KOPT-K1 (cell line): ENCODE measurements around the gene HIBCH.
A peak's percentile ranks its signal among the peaks of the same experiment; 100 is the strongest.
"Not testable (repeated sequence)": the region's sequence is repeated elsewhere in the genome, so short reads cannot be mapped to it uniquely, and the experiment has no call there.

ENCODE experiments used
- H3K27ac ChIP-seq: fragments of 200-600 bp; sonication (generic); 2 replicates; pipeline ENCODE4 v1.5.1; 2016; ENCODE audit warnings: antibody characterized with exemption, mild to moderate bottlenecking, low read depth, low read length; ENCODE audit not compliant: poor library complexity, severe bottlenecking
- H3K36me3 ChIP-seq: fragments of 200-600 bp; sonication (generic); 2 replicates; pipeline ENCODE4 v1.5.1; 2017; ENCODE audit warnings: antibody characterized with exemption, mild to moderate bottlenecking, low read length, moderate library complexity; ENCODE audit not compliant: insufficient read depth
- H3K9me3 ChIP-seq: fragments of 200-600 bp; sonication (generic); 2 replicates; pipeline ENCODE4 v1.5.1; 2017; ENCODE audit warnings: antibody characterized with exemption, low read length, mild to moderate bottlenecking; ENCODE audit not compliant: insufficient read depth, poor library complexity, severe bottlenecking

HIBCH gene

DNA sequence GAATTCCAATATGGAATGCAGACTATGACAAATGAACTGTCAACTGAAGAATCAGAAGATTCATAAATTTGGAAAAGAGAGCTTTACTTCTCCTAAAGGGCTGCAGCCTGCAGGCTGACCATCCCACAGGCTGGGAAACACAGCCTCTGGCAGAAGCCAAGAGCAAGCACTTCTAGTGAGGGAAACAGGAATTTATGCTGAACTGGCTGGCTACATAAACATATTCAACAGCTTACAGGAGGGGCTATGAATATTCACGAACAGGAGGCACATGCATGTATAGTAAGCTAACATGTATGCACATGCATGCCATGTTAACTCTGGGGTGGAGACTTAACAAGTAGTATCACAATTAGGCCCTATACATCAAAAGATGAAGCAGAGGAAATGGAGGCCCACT lies 17.6 kb downstream of the HIBCH start:
- Histone ChIP-seq H3K9me3 (peaks cover 7% of the 10 kb centered on the region), H3K27ac (no peak overlapping the region), H3K36me3 (peaks cover 21% of the 10 kb centered on the region; the same call in 1 of the 2 replicates)

DNA sequence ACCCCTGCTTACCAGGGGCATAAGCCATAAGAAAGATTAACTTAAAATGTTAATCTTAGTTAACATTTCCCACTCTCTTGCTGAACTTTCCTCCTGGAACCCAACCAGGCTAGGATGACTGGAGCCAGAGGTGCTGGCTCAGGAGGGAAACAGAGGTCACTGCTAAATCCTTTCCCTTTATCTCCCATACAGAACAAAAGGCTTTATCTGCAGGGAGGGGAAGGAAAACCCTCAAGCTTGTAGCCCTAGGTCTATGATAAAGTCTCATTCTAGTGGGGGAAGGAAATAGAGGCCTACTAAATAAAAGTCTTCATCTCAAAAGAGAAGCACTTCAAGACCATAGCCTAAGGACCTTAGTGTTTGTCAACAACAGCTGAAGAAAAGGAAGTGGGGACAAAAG lies 18.6 kb downstream of the HIBCH start:
- Histone ChIP-seq H3K9me3 (peaks cover 7% of the 10 kb centered on the region), H3K36me3 (peaks cover 20% of the 10 kb centered on the region), H3K27ac (no peak overlapping the region)

DNA sequence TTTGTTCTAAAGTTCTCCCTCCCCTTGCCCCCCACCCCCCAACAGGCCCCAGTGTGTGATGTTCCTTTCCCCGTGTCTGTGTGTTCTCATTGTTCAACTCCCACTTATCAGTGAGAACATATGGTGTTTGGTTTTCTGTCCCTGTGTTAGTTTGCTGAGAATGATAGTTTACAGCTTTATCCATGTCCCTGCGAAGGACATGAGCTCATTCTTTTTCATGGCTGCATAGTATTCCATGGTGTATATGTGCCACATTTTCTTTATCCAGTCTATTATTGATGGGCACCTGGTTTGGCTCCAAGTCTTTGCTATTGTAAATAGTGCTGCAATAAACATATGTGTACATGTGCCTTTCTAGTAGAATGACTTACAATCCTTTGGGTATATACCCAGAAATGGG lies 21.7 kb downstream of the HIBCH start:
- not testable (repeated sequence) for H3K27ac ChIP-seq, H3K9me3 ChIP-seq
- H3K36me3 ChIP-seq: peaks cover 40% of the 10 kb centered on the region

DNA sequence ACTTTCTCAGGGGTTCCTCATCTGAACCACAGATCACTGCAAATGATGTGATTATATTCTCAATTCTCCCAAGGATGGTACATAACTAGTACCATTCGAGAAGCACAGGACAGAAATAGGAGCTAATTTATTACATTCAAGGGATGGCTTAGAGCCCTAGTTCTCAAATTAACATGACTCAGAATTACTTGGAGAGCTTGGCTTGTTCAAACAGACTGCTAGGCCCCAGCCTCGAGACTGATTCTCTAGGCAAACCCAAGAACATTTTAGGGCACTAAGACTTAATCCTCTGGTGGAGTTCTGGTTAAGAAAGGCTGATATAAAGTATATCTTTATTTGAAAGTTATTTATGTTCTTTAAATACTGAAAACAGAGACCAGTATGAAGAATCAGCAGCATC lies 35.8 kb downstream of the HIBCH start:
- peaks cover 62% of the 10 kb centered on the region for H3K36me3 ChIP-seq
- H3K9me3 ChIP-seq: no peaks in the 10 kb centered on the region
- H3K27ac ChIP-seq: no peak overlapping the region

DNA sequence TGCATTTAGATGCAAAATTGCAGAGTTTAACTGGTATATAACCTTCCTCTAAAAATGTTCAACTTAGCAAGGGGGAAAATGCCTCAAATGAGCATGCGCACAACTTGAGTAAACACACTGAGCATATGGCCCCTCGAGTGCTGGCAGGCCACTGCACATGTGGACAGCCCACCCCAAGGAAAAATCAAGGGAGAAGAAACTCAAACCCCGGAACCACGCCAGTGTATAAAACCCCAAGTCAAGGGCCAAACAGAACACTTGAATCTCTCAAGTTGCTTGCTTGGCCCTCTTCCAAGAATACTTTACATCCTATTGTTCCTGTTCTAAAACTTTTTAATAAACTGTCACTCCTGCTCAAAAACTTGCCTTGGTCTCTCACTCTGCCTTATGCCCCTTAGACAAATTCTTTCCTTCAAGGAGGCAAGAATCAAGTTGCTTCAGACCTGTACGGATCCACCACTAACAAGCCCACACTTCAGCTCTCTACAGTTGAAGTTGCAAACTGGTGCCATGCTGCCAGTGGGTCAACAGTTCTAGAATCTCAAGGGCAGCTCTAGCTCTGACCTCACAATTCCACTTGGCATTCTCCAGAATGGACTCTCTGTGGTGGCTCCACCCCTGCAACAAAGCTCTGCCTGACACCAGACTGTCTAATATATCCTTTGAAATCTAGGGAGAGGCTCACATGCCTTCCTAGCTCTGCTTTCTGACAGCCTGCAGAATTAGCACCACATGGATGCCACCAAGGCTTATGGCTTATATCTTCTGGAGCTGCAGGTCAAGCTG lies 38.9 kb downstream of the HIBCH start:
- no peak overlapping the region for H3K27ac ChIP-seq
- no peaks in the 10 kb centered on the region for H3K9me3 ChIP-seq
- peaks cover 33% of the 10 kb centered on the region for H3K36me3 ChIP-seq

DNA sequence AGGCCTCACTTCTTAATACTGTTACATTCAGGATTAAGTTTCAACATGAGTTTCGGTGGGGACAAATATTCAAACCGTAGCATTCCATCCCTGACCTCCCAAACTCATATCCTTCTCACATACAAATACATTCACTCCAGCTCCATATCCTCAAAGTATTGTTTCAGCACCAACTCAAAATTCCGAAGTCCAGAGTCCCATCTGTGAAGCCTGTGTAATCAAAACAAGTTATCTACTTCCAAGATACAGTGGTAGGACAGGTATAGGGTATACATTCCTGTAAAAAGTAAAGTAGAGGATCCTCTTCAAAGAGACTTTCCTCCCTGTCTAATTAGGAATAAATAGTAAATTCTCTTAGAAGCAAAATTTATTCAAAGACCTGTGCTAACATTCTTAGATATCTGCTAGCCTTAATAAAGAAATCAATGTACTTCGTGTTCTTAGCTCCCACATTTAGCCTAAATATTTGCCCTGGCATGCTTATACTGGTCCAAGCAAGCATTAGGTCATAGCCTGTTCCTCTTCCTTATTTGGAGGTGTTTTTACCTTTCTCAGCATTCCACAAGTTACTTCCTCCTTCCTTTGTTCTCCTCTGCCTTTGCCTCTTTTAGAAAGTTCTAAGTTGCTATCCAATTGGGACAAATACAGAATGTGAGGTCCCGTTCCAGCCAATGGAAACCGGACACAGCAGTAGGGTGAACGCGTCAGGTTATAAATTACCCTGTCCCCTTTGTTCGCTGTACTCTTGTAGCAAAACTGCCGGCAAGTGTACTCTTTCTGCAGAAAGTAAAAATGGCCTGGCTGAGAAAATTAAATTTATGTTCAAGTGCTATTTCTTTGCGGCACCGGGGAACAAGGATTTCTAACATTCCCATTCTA lies 40.1 kb downstream of the HIBCH start:
- not testable (repeated sequence) for H3K9me3 ChIP-seq, H3K27ac ChIP-seq
- H3K36me3 ChIP-seq: peaks cover 24% of the 10 kb centered on the region

DNA sequence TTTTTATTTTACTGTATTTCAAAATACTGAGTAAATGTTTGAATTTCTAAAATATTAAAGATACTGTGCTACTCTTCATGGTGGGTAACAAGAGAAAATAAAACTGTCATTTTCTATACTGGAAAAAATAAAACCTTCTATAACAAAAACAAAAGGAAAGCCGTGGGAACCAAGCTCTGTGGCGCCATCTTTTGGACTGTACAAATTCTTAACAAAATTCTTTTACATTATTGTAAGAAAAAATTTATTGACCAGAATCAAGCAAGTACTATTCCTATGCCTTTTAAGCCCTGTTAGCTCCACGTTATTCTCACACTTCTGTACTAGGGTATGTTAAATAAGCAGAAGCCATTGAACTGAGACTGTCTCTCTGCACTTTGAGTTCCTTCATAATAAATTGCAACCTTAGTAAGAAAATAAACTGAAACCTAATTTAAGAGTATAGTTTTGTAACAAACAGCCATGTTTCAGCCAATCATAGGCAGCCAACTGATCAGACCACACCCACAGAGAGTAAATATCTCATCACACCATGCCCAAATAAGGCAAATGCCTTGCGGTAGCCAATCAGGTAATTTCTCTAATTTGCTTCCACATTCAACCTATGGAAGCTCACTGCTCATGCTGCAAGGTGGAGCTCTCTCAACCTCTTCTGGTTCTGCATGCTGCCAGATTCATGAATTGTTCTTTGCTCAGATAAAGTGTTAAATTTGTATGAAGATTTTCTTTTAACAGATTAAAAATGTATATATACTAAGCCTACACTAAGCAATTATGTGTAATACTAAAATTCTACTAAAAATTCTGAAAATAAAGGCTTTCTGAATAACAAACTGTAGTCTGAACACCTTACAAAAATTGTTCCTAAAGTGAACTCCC lies 42.2 kb downstream of the HIBCH start:
- peak overlapping the region; percentile 33 for H3K27ac ChIP-seq
- H3K36me3 ChIP-seq: peaks cover 12% of the 10 kb centered on the region; the same call in 1 of the 2 replicates
- H3K9me3 ChIP-seq: no peaks in the 10 kb centered on the region

DNA sequence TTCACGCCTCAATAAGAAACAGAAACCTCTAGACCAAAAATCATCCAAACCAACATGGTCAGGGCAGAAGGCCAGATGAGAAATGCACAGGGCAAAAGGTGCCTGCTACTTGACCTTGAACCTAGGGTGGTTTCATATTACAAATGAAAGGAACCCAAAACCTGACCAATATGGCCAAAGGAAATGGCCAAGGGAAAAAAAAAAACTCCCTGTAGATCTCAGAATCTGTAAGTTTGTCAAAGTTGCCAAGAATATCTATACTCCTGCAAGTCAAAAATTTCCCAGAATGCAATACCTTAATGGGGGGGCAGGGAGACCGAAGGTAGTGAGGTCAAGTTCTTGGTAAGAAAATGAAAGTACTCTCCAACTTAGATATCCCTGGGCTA lies 47.2 kb downstream of the HIBCH start:
- Histone ChIP-seq H3K9me3 (no peaks in the 10 kb centered on the region), H3K36me3 (0 out of 2 replicates have a peak, but pooled peaks cover 4% of the 10 kb centered on the region), H3K27ac (no peak overlapping the region)

DNA sequence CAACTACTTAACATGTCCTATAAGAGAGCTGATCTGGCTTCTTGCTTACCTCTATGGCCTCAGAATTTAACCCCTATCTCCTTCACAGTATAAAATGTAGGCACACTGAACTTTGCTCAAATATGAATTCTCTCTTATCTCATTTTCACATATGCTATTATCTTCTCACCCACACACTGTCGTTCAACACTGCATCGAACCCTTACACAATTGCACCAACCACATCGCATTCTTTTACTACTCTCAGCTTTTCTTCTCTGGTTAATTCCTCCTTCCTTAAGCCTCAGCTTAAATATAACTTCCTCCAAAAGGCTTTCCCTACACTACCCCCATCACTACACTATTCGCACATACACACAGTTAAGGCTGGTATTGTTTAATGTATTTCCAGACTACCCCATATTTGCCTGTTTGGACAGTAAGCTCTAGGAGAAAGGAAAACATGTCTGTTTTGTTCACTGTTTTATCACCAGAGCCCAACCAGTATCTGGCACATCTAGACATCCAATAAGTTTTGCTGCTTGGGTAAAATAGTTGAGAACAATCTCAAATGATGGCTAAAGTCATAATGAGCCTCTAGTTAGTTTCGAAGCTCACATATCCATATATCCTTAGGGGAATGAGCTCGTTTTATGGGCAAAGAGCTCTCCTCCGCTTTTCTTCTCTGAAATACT lies 47.7 kb downstream of the HIBCH start:
- Histone ChIP-seq H3K27ac (no peak overlapping the region), H3K36me3 (peaks cover 9% of the 10 kb centered on the region; the same call in 1 of the 2 replicates), H3K9me3 (no peaks in the 10 kb centered on the region)

DNA sequence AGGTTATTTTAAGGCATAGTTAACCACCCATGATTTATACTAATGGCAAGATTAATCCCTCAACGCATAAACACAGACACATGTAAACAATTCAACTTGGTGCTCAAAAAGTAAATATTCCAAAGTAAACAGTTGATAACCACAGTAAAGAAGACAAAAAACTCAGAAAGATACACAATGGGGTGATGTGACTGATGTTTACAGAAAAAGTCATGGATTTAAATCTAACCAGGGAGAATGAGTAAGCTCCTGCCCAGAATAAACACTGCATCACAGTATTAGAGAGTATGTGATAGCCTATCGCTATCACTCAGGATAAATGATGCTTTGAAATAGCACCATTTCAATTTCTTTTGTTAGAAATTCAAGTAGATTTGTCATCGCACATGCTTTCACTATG lies 49.3 kb downstream of the HIBCH start:
- peaks cover 12% of the 10 kb centered on the region; the same call in 1 of the 2 replicates for H3K36me3 ChIP-seq
- H3K27ac ChIP-seq: no peak overlapping the region
- H3K9me3 ChIP-seq: no peaks in the 10 kb centered on the region

DNA sequence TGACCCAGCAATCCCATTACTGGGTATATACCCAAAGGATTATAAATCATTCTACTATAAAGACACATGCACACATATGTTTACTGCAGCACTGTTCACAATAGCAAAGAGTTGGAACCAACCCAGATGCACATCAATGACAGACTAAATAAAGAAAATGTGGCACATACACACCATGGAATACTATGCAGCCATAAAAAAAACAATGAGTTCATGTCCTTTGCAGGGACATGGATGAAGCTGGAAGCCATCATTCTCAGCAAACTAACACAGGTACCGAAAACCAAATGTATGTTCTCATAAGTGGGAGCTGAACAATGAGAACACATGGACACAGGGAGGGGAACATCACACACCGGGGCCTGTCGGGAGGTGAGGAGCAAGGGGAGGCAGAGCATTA lies 49.9 kb downstream of the HIBCH start:
- not testable (repeated sequence) for H3K9me3 ChIP-seq, H3K27ac ChIP-seq

DNA sequence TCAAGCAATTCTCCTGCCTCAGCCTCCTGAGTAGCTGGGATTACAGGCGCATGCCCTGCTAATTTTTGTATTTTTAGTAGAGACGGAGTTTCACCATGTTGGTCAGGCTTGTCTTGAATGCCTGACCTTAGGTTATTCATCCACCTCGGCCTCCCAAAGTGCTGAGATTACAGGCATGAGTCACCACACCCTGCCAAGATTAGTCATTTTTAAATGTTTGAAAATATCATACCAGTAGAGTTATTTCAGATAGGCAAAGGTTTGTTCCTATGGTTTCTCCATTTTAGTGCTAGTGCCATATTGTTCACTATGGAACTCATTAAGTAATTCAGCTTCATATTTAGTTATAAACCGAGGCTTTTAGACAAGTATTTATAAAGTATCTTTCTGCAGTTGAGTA lies 52.3 kb downstream of the HIBCH start:
- Histone ChIP-seq H3K36me3 (peaks cover 14% of the 10 kb centered on the region; the same call in 1 of the 2 replicates), H3K27ac (no peak overlapping the region), H3K9me3 (no peaks in the 10 kb centered on the region)

More for the DNA sequence above, 49.9 kb downstream of the HIBCH start:
- peaks cover 14% of the 10 kb centered on the region; the same call in 1 of the 2 replicates for H3K36me3 ChIP-seq

DNA sequence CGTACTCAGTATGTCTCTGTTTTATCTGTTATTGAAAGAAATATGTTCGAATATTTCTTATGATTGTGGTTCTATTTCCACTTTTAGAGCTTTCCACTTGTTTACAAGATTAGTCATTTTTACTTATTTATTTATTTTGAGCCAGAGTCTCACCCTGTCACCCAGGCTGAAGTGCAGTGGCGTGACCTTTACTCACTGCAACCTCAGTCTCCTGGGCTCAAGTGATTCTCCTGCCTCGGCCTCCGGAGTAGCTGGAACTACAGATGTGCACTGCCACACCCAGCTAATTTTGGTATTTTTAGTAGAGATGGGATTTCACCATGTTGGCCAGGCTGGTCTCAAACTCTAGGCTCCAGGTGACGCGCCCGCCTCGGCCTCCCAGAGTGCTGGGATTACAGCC lies 53.3 kb downstream of the HIBCH start:
- H3K36me3 ChIP-seq: peaks cover 14% of the 10 kb centered on the region; the same call in 1 of the 2 replicates
- no peak overlapping the region for H3K27ac ChIP-seq
- H3K9me3 ChIP-seq: no peaks in the 10 kb centered on the region

DNA sequence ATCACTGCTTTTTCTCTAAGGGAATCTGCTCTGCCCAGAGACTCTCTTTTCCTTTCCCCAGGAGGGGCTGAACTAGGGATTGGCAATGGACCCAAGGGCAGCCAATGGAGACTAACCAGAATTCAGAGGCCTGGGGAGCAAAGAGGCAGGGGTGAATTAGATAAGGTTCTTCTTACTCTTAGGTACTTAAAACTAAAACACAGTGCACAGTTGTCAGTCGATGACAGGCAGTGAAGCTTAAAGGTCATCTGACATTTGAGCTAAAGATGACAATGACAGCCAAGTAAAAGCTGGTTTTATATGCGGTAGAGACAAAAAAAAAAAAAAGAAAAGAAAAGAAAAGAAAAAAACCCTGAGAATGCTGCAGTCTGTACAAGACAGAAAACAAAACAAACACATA lies 57.8 kb downstream of the HIBCH start:
- Histone ChIP-seq H3K27ac (no peak overlapping the region), H3K36me3 (peaks cover 40% of the 10 kb centered on the region), H3K9me3 (peaks cover 21% of the 10 kb centered on the region)
